HL-60 (cell line): ENCODE results near the gene GRAMD2B.

Source experiments
- GABPA ChIP-seq: IDR thresholded peaks from 2 replicates; pipeline ENCODE4 v1.6.1; 2012; ENCODE audit warnings: low read depth
- POLR2AphosphoS5 ChIP-seq: IDR thresholded peaks from 2 replicates; pipeline ENCODE4 v1.6.1; 2012; ENCODE audit warnings: low read depth
- REST ChIP-seq: IDR thresholded peaks from 2 replicates; pipeline ENCODE4 v1.6.1; 2012; ENCODE audit warnings: low read depth; ENCODE audit not compliant: insufficient replicate concordance
- SPI1 ChIP-seq: IDR thresholded peaks from 2 replicates; pipeline ENCODE4 v1.6.1; 2012; ENCODE audit warnings: low read depth, mild to moderate bottlenecking, borderline replicate concordance
- TF ChIP-seq, protein P1 (sequence below): IDR thresholded peaks from one replicate; pipeline ENCODE4 v1.5.1; 2011; ENCODE audit warnings: low read length, control low read depth, inconsistent platforms; ENCODE audit not compliant: insufficient read depth

- TF ChIP-seq, protein P1, sequence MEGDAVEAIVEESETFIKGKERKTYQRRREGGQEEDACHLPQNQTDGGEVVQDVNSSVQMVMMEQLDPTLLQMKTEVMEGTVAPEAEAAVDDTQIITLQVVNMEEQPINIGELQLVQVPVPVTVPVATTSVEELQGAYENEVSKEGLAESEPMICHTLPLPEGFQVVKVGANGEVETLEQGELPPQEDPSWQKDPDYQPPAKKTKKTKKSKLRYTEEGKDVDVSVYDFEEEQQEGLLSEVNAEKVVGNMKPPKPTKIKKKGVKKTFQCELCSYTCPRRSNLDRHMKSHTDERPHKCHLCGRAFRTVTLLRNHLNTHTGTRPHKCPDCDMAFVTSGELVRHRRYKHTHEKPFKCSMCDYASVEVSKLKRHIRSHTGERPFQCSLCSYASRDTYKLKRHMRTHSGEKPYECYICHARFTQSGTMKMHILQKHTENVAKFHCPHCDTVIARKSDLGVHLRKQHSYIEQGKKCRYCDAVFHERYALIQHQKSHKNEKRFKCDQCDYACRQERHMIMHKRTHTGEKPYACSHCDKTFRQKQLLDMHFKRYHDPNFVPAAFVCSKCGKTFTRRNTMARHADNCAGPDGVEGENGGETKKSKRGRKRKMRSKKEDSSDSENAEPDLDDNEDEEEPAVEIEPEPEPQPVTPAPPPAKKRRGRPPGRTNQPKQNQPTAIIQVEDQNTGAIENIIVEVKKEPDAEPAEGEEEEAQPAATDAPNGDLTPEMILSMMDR: no peak
- TF ChIP-seq REST: no peak
- no peak for TF ChIP-seq GABPA
- TF ChIP-seq POLR2AphosphoS5: no peak
- no peak for TF ChIP-seq SPI1
Observed at GRCh38 chr5:126515337-126515736, 92.1 kb downstream of the GRAMD2B start.
